ENCODE results near the gene NEURL1B.

NEURL1B gene

GRCh38 chr5:172678902-172679301, 37.8 kb downstream of the NEURL1B start:
- TF ChIP-seq, protein P1, sequence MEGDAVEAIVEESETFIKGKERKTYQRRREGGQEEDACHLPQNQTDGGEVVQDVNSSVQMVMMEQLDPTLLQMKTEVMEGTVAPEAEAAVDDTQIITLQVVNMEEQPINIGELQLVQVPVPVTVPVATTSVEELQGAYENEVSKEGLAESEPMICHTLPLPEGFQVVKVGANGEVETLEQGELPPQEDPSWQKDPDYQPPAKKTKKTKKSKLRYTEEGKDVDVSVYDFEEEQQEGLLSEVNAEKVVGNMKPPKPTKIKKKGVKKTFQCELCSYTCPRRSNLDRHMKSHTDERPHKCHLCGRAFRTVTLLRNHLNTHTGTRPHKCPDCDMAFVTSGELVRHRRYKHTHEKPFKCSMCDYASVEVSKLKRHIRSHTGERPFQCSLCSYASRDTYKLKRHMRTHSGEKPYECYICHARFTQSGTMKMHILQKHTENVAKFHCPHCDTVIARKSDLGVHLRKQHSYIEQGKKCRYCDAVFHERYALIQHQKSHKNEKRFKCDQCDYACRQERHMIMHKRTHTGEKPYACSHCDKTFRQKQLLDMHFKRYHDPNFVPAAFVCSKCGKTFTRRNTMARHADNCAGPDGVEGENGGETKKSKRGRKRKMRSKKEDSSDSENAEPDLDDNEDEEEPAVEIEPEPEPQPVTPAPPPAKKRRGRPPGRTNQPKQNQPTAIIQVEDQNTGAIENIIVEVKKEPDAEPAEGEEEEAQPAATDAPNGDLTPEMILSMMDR (IDR thresholded peaks at IDR 0.05; ENCODE audit: insufficient read depth, low read depth, low read length, missing control alignments) = no peak
- no peak overlapping the region for H3K4me3 ChIP-seq (ENCODE audit: low read length)
- DNase-seq (ENCODE audit: low read depth) = no peak

DNA sequence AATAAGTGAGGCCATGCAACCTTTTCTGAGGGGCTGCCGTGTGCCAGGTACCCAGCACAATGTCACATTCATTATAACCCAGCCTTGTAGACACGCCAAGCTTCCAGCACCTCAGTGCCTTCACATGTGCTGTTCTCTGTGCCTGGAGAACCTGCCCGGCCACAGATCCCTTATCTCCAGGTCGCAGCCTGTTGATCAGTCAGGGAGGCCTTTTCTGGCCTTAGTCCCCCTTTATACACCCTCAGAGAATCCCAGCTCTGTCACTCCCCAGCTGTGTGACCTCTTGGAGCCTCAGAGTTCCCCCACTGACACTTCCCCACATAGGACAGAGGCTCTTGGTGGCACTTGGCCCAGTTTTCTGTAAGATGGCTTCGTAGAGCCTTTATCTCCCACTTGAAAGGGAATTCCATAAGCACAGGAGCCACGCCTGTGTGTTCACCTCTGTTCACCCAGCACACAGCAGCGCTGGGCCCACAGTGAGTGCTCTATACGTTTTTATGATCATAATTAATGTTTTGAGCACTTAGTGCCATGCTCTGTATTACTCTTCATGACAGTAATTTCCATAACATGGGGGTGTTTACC, 38.7 kb downstream of the NEURL1B start:
- no peak overlapping the region for H3K4me3 ChIP-seq (ENCODE audit: low read length)
- TF ChIP-seq, protein P1 (IDR thresholded peaks at IDR 0.05; ENCODE audit: insufficient read depth, low read depth, low read length, missing control alignments) = no peak
- no peak for DNase-seq (ENCODE audit: low read depth)

DNA sequence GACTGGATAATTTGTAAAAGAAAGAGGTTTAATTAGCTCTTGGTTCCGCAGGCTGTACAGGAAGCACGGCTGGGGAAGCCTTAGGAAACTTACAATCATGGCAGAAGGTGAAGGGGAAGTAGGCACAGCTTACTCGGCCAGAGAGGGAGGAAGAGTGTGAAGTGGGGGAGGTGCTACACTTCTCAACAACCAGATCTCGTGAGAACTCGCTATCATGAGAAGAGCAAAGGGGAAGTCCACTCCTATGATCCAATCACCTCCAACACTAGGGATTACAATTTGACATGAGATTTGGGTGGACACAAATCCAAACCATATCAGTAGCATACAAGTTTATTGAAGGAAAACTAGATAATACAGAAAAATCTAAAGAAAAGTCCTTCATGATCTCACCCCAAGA, 39.9 kb downstream of the NEURL1B start:
- no peak for DNase-seq (ENCODE audit: low read depth)
- H3K4me3 ChIP-seq (ENCODE audit: low read length) = no peak overlapping the region
- TF ChIP-seq, protein P1 (IDR thresholded peaks at IDR 0.05; ENCODE audit: insufficient read depth, low read depth, low read length, missing control alignments) = no peak

GRCh38 chr5:172681421-172681820, 40.4 kb downstream of the NEURL1B start:
- TF ChIP-seq, protein P1 (IDR thresholded peaks at IDR 0.05; ENCODE audit: insufficient read depth, low read depth, low read length, missing control alignments) = no peak
- H3K4me3 ChIP-seq (ENCODE audit: low read length) = no peak overlapping the region
- no peak for DNase-seq (ENCODE audit: low read depth)

DNA sequence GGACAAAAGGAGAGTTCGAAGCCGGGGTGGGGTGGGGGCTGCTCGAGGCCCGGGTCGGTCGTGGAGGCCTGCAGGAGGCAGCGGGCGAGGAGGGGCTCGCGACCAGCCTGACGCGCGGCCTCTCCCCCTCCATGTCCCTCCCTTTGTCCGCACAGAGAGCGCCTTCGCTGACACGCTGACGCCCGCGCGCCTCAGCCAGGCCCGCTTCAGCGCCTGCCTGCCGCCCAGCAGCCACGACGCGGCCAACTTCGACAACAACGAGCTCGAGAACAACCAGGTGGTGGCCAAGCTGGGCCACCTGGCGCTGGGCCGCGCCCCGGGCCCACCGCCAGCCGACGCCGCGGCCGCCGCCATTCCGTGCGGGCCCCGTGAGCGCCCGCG, 42.2 kb downstream of the NEURL1B start:
- no peak overlapping the region for H3K4me3 ChIP-seq (ENCODE audit: low read length)
- TF ChIP-seq, protein P1 (IDR thresholded peaks at IDR 0.05; ENCODE audit: insufficient read depth, low read depth, low read length, missing control alignments) = no peak

DNA sequence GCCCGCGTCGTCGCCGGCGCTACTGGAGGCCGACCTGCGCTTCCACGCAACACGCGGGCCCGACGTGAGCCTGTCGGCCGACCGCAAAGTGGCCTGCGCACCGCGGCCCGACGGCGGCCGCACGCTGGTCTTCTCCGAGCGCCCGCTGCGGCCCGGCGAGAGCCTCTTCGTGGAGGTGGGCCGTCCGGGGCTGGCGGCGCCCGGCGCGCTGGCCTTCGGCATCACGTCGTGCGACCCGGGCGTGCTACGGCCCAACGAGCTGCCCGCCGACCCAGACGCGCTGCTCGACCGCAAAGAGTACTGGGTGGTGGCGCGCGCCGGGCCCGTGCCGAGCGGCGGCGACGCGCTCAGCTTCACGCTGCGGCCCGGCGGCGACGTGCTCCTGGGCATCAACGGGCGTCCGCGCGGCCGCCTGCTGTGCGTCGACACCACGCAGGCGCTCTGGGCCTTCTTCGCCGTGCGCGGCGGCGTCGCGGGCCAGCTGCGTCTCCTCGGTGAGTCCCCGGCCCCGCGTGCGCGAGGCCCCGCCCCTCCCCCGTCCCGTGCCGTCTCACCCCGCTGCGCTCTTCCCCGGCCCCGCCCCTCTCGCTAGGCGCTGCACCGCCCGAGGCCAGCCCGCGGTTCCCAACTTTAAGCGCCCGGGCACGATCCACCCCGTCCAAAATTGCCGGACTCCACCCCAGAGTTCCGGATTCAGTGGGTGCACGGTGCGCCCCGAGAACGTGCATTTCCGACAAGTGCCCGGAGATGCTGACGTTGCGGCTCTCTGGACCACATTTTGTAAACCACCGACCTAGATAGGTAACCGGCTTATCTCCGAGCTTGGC, 42.8 kb downstream of the NEURL1B start:
- TF ChIP-seq, protein P1 (IDR thresholded peaks at IDR 0.05; ENCODE audit: insufficient read depth, low read depth, low read length, missing control alignments) = no peak
- no peak for DNase-seq (ENCODE audit: low read depth)
- no peak overlapping the region for H3K4me3 ChIP-seq (ENCODE audit: low read length)

More for the DNA sequence above, 42.2 kb downstream of the NEURL1B start:
- no peak for DNase-seq (ENCODE audit: low read depth)
